Measurements from ENCODE around the gene CBFA2T3. TPM values are rescaled to one million over a fixed set of nuclear protein-coding genes. Genes with fewer than 3 reads are reported as not detected.

Gene CBFA2T3
- total RNA-seq, 1 experiment from 2014 or later: 2.9 TPM

GRCh38 chr16:88840600-88841215 lies 136.3 kb downstream of the CBFA2T3 start:
- H2BK20ac ChIP-seq (ENCODE audit: low read depth, low read length, poor library complexity, severe bottlenecking): no peak overlapping the region
- no peak overlapping the region for H3K14ac ChIP-seq (ENCODE audit: insufficient read depth, low read length)
- no peaks in the 10 kb centered on the region for H3K4me1 ChIP-seq (ENCODE audit: insufficient read depth, low read length)
- no peak overlapping the region for H3T11ph ChIP-seq (ENCODE audit: low read length)
- no peaks in the 10 kb centered on the region for H4K20me1 ChIP-seq (ENCODE audit: control insufficient read depth, insufficient read depth, insufficient read length)
- WGBS (ENCODE audit: extremely low coverage, insufficient read length, low lambda C conversion rate): no CpG with 5 or more reads among the region's 30 CpGs
- H2BK15ac ChIP-seq (ENCODE audit: low read depth, low read length): no peak overlapping the region
- H3K27ac ChIP-seq (ENCODE audit: insufficient read length, low read depth, low read length): no peak overlapping the region
- H3K79me1 ChIP-seq (ENCODE audit: insufficient read depth, low read depth, low read length, poor library complexity, severe bottlenecking): no peaks in the 10 kb centered on the region
- no peak overlapping the region for H3K4me2 ChIP-seq (ENCODE audit: insufficient read depth, insufficient read length, low read length)
- no peak overlapping the region for H4K8ac ChIP-seq (replicated peaks; ENCODE audit: insufficient read length, low read depth, low read length)
- no peak overlapping the region for H3K56ac ChIP-seq (ENCODE audit: insufficient read length, low read depth, low read length)
- H3K36me3 Mint-ChIP-seq (ENCODE audit: insufficient read depth in 1 of 3, low read depth in 3 of 3): peaks cover 4 to 11% (median 9%) of the 10 kb centered on the region in 3 experiments; a peak in 6 of 7 replicates
- H3K79me2 ChIP-seq (ENCODE audit: insufficient read depth, low read length): no peaks in the 10 kb centered on the region
- TF ChIP-seq CTCF (conservative IDR thresholded peaks at IDR 0.05): no peak
- no peak overlapping the region for H4K5ac ChIP-seq (ENCODE audit: insufficient read length, low read depth, low read length)
- H3K27ac Mint-ChIP-seq: no peak overlapping the region
- H3K23ac ChIP-seq (ENCODE audit: insufficient read length, low read depth, low read length): no peak overlapping the region
- no peak overlapping the region for H2BK12ac ChIP-seq (ENCODE audit: insufficient read length, low read depth, low read length)
- H3K4me3 Mint-ChIP-seq: no peak overlapping the region
- no peak overlapping the region for H2BK120ac ChIP-seq (ENCODE audit: low read depth, low read length, poor library complexity, severe bottlenecking)
- no peak overlapping the region for H2AK5ac ChIP-seq (ENCODE audit: insufficient read length, low read length)
- no peak overlapping the region for H4K91ac ChIP-seq (ENCODE audit: insufficient read length, low read depth, low read length)
- H2BK5ac ChIP-seq (ENCODE audit: insufficient read length, low read length): no peak overlapping the region
- H3K27me3 ChIP-seq (ENCODE audit: insufficient read depth, low read length): no peaks in the 10 kb centered on the region
- H3K4me1 Mint-ChIP-seq: no peaks in the 10 kb centered on the region
- H3K9ac ChIP-seq (ENCODE audit: extremely low read depth, insufficient read length, low read length): no peak overlapping the region
- H2AFZ ChIP-seq (ENCODE audit: low read length): no peak overlapping the region
- no peak overlapping the region for H3K4ac ChIP-seq (ENCODE audit: low read depth, low read length)
- no peak overlapping the region for H3K18ac ChIP-seq (ENCODE audit: insufficient read length, low read depth, low read length)
- H3K9me3 ChIP-seq (ENCODE audit: control insufficient read depth, low read depth, low read length): no peaks in the 10 kb centered on the region
- H3K27me3 Mint-ChIP-seq (ENCODE audit: low read depth): no peaks in the 10 kb centered on the region
- DNase-seq: no peak
- no peaks in the 10 kb centered on the region for H3K9me3 Mint-ChIP-seq
- H3K23me2 ChIP-seq (ENCODE audit: insufficient read length, low read depth, low read length, poor library complexity, severe bottlenecking): no peaks in the 10 kb centered on the region

All from H9 (cell line).